IMR-90 (cell line): ENCODE results near the gene SLC25A21. TPM values are rescaled to one million over a fixed set of nuclear protein-coding genes. Genes with fewer than 3 reads are reported as not detected.

ENCODE experiments used
- ATAC-seq: fragments of 200-7000 bp; cut with Tn5 transposase; 2 replicates; pipeline ENCODE4 v1.9.1; 2020; ENCODE audit warnings: low read depth, mild to moderate bottlenecking, moderate library complexity
- BruUV-seq: library from RNA; stranded (reverse); fragments of 400-500 nt; replicated peaks from 2 replicates; lab custom pipeline; 2021; lab: Mats Ljungman, UMichigan
- CTCF ChIA-PET: fragments of 300-600 bp; formaldehyde crosslinking; extraction: SDS; loops from one replicate; lab custom pipeline; 2021; ENCODE audit warnings: antibody characterized with exemption; lab: Yijun Ruan, JAX
- POLR2A ChIA-PET: fragments of 300-600 bp; sonication (Branson Sonifier 250); formaldehyde crosslinking; loops from one replicate; lab custom pipeline; 2022; ENCODE audit warnings: antibody characterized with exemption; ENCODE audit not compliant: unreplicated experiment; lab: Charles Lee
- DNase-seq: peaks from one replicate; pipeline ENCODE4 v3.0.0; 2013
- H2AFZ ChIP-seq: replicated peaks from 2 replicates; pipeline ENCODE3; 2013; ENCODE audit warnings: low read length, mild to moderate bottlenecking; ENCODE audit not compliant: poor library complexity
- H2AK5ac ChIP-seq: 2 replicates; pipeline ENCODE4 v1.6.1; 2013; ENCODE audit warnings: low read depth, low read length, inconsistent platforms
- H2AK9ac ChIP-seq: replicated peaks from 2 replicates; pipeline ENCODE3; 2013; ENCODE audit warnings: mild to moderate bottlenecking, low read depth, low read length, moderate library complexity; ENCODE audit not compliant: poor library complexity
- H2BK120ac ChIP-seq: 2 replicates; pipeline ENCODE4 v1.6.1; 2013; ENCODE audit warnings: low read depth, low read length, inconsistent platforms
- H2BK15ac ChIP-seq: 3 replicates; pipeline ENCODE4 v1.6.1; 2013; ENCODE audit warnings: low read depth, low read length, inconsistent platforms
- H2BK20ac ChIP-seq: 2 replicates; pipeline ENCODE4 v1.6.1; 2013; ENCODE audit warnings: low read depth, mild to moderate bottlenecking, inconsistent platforms, low read length, moderate library complexity
- H2BK5ac ChIP-seq: 2 replicates; pipeline ENCODE4 v1.6.1; 2013; ENCODE audit warnings: mild to moderate bottlenecking, low read depth, low read length, inconsistent platforms; ENCODE audit not compliant: poor library complexity, severe bottlenecking
- H3K14ac ChIP-seq: replicated peaks from 2 replicates; pipeline ENCODE4 v1.6.1; 2013; ENCODE audit warnings: low read depth, low read length, inconsistent platforms
- H3K18ac ChIP-seq: 2 replicates; pipeline ENCODE4 v1.6.1; 2013; ENCODE audit warnings: low read depth, low read length, control low read depth
- H3K23ac ChIP-seq: 2 replicates; pipeline ENCODE4 v1.6.1; 2013; ENCODE audit warnings: low read depth, low read length, inconsistent platforms
- H3K27ac ChIP-seq: 2 replicates; pipeline ENCODE4 v1.5.1; 2013; ENCODE audit warnings: mild to moderate bottlenecking, control low read depth, low read length; ENCODE audit not compliant: insufficient read depth
- H3K27me3 ChIP-seq: 2 replicates; pipeline ENCODE4 v1.6.1; 2013; ENCODE audit warnings: low read length; ENCODE audit not compliant: control insufficient read depth, insufficient read depth
- H3K36me3 ChIP-seq: 2 replicates; pipeline ENCODE4 v1.6.1; 2013; ENCODE audit warnings: low read length, mixed read lengths; ENCODE audit not compliant: control insufficient read depth, insufficient read depth
- H3K4ac ChIP-seq: 2 replicates; pipeline ENCODE4 v1.6.1; 2013; ENCODE audit warnings: low read depth, low read length, inconsistent platforms
- H3K4me1 ChIP-seq: 2 replicates; pipeline ENCODE4 v1.6.1; 2013; ENCODE audit warnings: low read length, mixed read lengths; ENCODE audit not compliant: control insufficient read depth, insufficient read depth
- H3K4me2 ChIP-seq: 2 replicates; pipeline ENCODE4 v1.6.1; 2013; ENCODE audit warnings: low read depth, mild to moderate bottlenecking, control low read depth, low read length, moderate library complexity
- H3K4me3 ChIP-seq: 2 replicates; pipeline ENCODE4 v1.5.1; 2013; ENCODE audit warnings: low read depth, mild to moderate bottlenecking, control low read depth, low read length, moderate library complexity; ENCODE audit not compliant: insufficient read depth
- H3K56ac ChIP-seq: 2 replicates; pipeline ENCODE4 v1.6.1; 2013; ENCODE audit warnings: low read length, inconsistent platforms; ENCODE audit not compliant: insufficient read depth; ENCODE audit errors: extremely low read depth
- H3K79me1 ChIP-seq, 2 experiments: 2 replicates each; pipeline ENCODE4 v1.6.1; 2013; ENCODE audit warnings: low read length in 2 of 2, inconsistent platforms in 1 of 2, low read depth in 1 of 2
- H3K9ac ChIP-seq: 2 replicates; pipeline ENCODE4 v1.6.1; 2013; ENCODE audit warnings: low read depth, low read length, control low read depth
- H3K9me1 ChIP-seq: 2 replicates; pipeline ENCODE4 v1.6.1; 2013; ENCODE audit warnings: low read length, inconsistent platforms; ENCODE audit not compliant: insufficient read depth
- H3K9me3 ChIP-seq: 2 replicates; pipeline ENCODE4 v1.6.1; 2013; ENCODE audit warnings: low read length; ENCODE audit not compliant: control insufficient read depth, insufficient read depth
- H4K20me1 ChIP-seq: 2 replicates; pipeline ENCODE4 v1.6.1; 2013; ENCODE audit warnings: low read length, inconsistent platforms; ENCODE audit not compliant: insufficient read depth
- H4K5ac ChIP-seq: 2 replicates; pipeline ENCODE4 v1.6.1; 2013; ENCODE audit warnings: mild to moderate bottlenecking, low read depth, low read length, control low read depth
- H4K8ac ChIP-seq, 2 experiments: 2 replicates each; pipeline ENCODE4 v1.6.1; 2013; ENCODE audit warnings: low read depth in 2 of 2, low read length in 2 of 2, control low read depth in 1 of 2, inconsistent platforms in 1 of 2
- H4K91ac ChIP-seq: 2 replicates; pipeline ENCODE4 v1.6.1; 2013; ENCODE audit warnings: low read depth, low read length, inconsistent platforms; ENCODE audit not compliant: insufficient read depth
- BHLHE40 ChIP-seq: fragments of 150-350 bp; IDR thresholded peaks from 2 replicates; pipeline ENCODE4 v1.6.1; 2016; ENCODE audit warnings: mild to moderate bottlenecking, low read depth, low read length
- CEBPB ChIP-seq: IDR thresholded peaks from 2 replicates; pipeline ENCODE4 v1.6.1; 2012; ENCODE audit warnings: low read depth, low read length, improper control_type of control experiment
- CHD1 ChIP-seq: IDR thresholded peaks from 2 replicates; pipeline ENCODE4 v1.6.1; 2012; ENCODE audit warnings: low read depth, low read length, improper control_type of control experiment
- FOS ChIP-seq: fragments of 150-350 bp; IDR thresholded peaks from 2 replicates; pipeline ENCODE4 v1.6.1; 2016; ENCODE audit warnings: low read depth, low read length
- MAFK ChIP-seq: IDR thresholded peaks from 2 replicates; pipeline ENCODE4 v1.6.1; 2012; ENCODE audit warnings: low read depth, low read length, improper control_type of control experiment
- MXI1 ChIP-seq: IDR thresholded peaks from 2 replicates; pipeline ENCODE4 v1.6.1; 2012; ENCODE audit warnings: low read depth, mild to moderate bottlenecking, low read length, moderate library complexity, borderline replicate concordance
- NFE2L2 ChIP-seq: fragments of 150-350 bp; IDR thresholded peaks from 2 replicates; pipeline ENCODE4 v1.6.1; 2016; ENCODE audit warnings: low read depth, mild to moderate bottlenecking, low read length
- RAD21 ChIP-seq: IDR thresholded peaks from 2 replicates; pipeline ENCODE4 v1.6.1; 2012; ENCODE audit warnings: low read length, improper control_type of control experiment
- RCOR1 ChIP-seq: IDR thresholded peaks from 2 replicates; pipeline ENCODE4 v1.6.1; 2012; ENCODE audit warnings: mild to moderate bottlenecking, low read length, improper control_type of control experiment; ENCODE audit not compliant: insufficient replicate concordance
- RFX5 ChIP-seq: IDR thresholded peaks from 2 replicates; pipeline ENCODE4 v1.8.0; 2012; ENCODE audit warnings: low read depth, mild to moderate bottlenecking, low read length, moderate library complexity
- SMC3 ChIP-seq: fragments of 150-350 bp; IDR thresholded peaks from 2 replicates; pipeline ENCODE4 v1.6.1; 2016; ENCODE audit warnings: low read depth, mild to moderate bottlenecking, antibody characterized with exemption, low read length, moderate library complexity
- USF2 ChIP-seq: fragments of 150-350 bp; IDR thresholded peaks from 2 replicates; pipeline ENCODE4 v1.6.1; 2017; ENCODE audit warnings: mild to moderate bottlenecking, antibody characterized with exemption, low read length, low read depth
- WGBS, 2 experiments: methylation state at CpG; one replicate each; pipeline versions ENCODE4 v1.1.5 to v1.1.7; 2013; ENCODE audit warnings: missing lambda C conversion rate in 2 of 2; ENCODE audit not compliant: insufficient read length in 1 of 2; ENCODE audit errors: extremely low coverage in 2 of 2; 5-methylcytosine and 5-hydroxymethylcytosine counted together
- dilution Hi-C: fragments of 300-500 bp; cut with HindIII; formaldehyde crosslinking; loops from one replicate; pipeline ENCODE4 v1.14.3; 2018; ENCODE audit warnings: low sequenced_read_pairs; ENCODE audit not compliant: unreplicated experiment
- in situ Hi-C: fragments of 300-500 bp; cut with MboI; formaldehyde crosslinking; loops from 3 replicates; pipeline ENCODE4 v1.14.3; 2019; ENCODE audit warnings: low sequenced_read_pairs, inconsistent platforms, mixed read lengths
- intact Hi-C: fragments of 100-400 bp; cut with micrococcal nuclease; formaldehyde crosslinking; loops from 2 replicates; pipeline ENCODE4 v1.10.0; 2022
- polyA plus RNA-seq, 3 experiments: library from polyadenylated mRNA; depleted of rRNA; stranded (reverse); fragments of >200 nt; gene quantifications; 2 replicates each; pipeline ENCODE4 v1.2.3, GENCODE V29; 2012; ENCODE audit warnings: low replicate concordance in 1 of 3
- total RNA-seq: library from RNA; depleted of rRNA; stranded (reverse); fragments of >200 nt; gene quantifications from 2 replicates; pipeline ENCODE4 v1.2.3, GENCODE V29; 2012
- TF ChIP-seq, protein P1 (sequence below): conservative IDR thresholded peaks from 2 replicates; pipeline ENCODE4 v1.5.1; 2012; ENCODE audit warnings: mild to moderate bottlenecking, low read depth, low read length, improper control_type of control experiment

SLC25A21 gene
- total and polyA plus RNA-seq, 2 of the 4 experiments (the other 2 are of a cell fraction): 0.62 to 0.90 TPM

- no peak for DNase-seq
- Histone ChIP-seq H2BK5ac (no peak overlapping the region), H3K4me1 (no peaks in the 10 kb centered on the region), H3K36me3 (no peaks in the 10 kb centered on the region), H2AK9ac (no peak overlapping the region), H3K27me3 (peaks cover 8% of the 10 kb centered on the region), H4K5ac (no peak overlapping the region), H3K4me3 (no peak overlapping the region), H4K91ac (no peak overlapping the region), H3K79me1 (no peaks in the 10 kb centered on the region), H3K9me3 (no peaks in the 10 kb centered on the region), H3K4ac (no peak overlapping the region), H3K4me2 (no peak overlapping the region), H3K9me1 (no peaks in the 10 kb centered on the region), H2BK15ac (no peak overlapping the region), H2AFZ (no peak overlapping the region), H4K20me1 (no peaks in the 10 kb centered on the region), H3K23ac (no peak overlapping the region), H2BK120ac (no peak overlapping the region), H2AK5ac (no peak overlapping the region), H3K18ac (no peak overlapping the region), H2BK20ac (no peak overlapping the region), H3K27ac (no peak overlapping the region), H3K14ac (no peak overlapping the region), H3K9ac (no peak overlapping the region), H4K8ac (no peak overlapping the region), H3K56ac (no peak overlapping the region)
- ChIA-PET POLR2A (no interaction called here), CTCF (no interaction called here)
- in situ Hi-C loops (no loop called here), intact Hi-C loops (no loop called here), dilution Hi-C loops (no loop called here)
- BruUV-seq: no TSS peak
- TF ChIP-seq NFE2L2: no peak
- TF ChIP-seq MXI1: no peak
- TF ChIP-seq USF2: no peak
- no peak for TF ChIP-seq CEBPB
- TF ChIP-seq, protein P1, sequence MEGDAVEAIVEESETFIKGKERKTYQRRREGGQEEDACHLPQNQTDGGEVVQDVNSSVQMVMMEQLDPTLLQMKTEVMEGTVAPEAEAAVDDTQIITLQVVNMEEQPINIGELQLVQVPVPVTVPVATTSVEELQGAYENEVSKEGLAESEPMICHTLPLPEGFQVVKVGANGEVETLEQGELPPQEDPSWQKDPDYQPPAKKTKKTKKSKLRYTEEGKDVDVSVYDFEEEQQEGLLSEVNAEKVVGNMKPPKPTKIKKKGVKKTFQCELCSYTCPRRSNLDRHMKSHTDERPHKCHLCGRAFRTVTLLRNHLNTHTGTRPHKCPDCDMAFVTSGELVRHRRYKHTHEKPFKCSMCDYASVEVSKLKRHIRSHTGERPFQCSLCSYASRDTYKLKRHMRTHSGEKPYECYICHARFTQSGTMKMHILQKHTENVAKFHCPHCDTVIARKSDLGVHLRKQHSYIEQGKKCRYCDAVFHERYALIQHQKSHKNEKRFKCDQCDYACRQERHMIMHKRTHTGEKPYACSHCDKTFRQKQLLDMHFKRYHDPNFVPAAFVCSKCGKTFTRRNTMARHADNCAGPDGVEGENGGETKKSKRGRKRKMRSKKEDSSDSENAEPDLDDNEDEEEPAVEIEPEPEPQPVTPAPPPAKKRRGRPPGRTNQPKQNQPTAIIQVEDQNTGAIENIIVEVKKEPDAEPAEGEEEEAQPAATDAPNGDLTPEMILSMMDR: no peak
- TF ChIP-seq RCOR1: no peak
- TF ChIP-seq SMC3: no peak
- TF ChIP-seq BHLHE40: no peak
- no peak for TF ChIP-seq RFX5
- no peak for TF ChIP-seq CHD1
- no peak for TF ChIP-seq FOS
- no peak for TF ChIP-seq MAFK
- TF ChIP-seq RAD21: no peak
- WGBS, 2 experiments: no CpG with 5 or more reads among the region's 1 CpG
- ATAC-seq: no peak
Observed at GRCh38 chr14:36797634-36798033, 374.8 kb downstream of the SLC25A21 start.
